COLO829 (cell line): ENCODE data around the gene S100A8.

Experiments used
- DNase-seq: peaks from one replicate; pipeline ENCODE4 v3.0.0; 2012; ENCODE audit warnings: low spot score

S100A8 gene

GRCh38 chr1:153362187-153362775 lies 28.6 kb downstream of the S100A8 start:
- no peak for DNase-seq

DNA sequence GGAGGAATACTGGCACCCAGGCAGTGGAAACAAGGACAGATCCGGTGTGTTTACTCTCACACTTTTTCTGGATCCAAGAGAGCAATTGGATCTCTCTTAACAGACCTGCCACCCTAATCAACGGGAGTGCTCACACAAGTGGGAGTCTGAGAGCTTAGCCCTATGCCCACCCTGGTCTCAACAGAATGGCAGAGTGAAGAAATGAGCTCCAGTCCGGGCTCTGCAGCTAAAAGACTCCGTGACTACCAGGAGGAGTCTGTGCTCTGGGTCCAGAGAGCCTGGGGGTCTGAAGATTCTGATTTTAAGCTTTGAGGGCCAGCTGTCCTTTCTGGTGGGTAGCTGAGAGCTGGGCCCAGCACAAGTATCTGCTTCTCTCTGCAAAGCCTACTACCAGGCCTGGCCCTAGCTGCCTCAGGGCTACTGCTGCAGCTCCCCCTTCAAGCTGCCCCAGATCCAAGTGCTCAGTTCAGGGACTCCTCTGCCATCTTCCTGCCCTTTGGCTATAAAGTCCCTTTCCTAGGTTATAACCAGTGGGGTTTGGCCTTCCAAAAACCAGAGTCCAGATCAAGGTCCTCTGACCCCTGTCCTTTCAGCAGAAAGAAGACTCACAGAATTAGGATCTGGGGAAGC lies 29.3 kb downstream of the S100A8 start:
- no peak for DNase-seq

DNA sequence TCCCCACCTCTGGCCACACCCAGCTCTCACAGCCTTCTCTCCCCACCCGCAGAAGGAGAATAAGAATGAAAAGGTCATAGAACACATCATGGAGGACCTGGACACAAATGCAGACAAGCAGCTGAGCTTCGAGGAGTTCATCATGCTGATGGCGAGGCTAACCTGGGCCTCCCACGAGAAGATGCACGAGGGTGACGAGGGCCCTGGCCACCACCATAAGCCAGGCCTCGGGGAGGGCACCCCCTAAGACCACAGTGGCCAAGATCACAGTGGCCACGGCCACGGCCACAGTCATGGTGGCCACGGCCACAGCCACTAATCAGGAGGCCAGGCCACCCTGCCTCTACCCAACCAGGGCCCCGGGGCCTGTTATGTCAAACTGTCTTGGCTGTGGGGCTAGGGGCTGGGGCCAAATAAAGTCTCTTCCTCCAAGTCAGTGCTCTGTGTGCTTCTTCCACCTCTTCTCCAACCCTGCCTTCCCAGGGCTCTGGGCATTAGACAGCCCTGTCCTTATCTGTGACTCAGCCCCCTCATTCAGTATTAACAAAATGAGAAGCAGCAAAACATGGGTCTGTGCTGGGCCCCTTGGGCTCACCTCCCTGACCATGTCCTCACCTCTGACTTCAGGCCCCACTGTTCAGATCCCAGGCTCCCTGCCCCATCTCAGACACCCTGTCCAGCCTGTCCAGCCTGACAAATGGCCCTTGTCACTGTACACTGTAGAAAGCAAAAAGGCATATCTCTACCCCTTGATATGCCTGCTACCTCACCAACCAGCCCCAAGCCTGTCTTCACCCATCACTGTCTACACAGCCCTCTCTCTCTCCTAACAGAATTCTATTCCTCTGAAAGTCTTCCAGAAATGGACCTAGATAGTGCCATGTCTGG lies 30.0 kb downstream of the S100A8 start:
- DNase-seq: no peak

DNA sequence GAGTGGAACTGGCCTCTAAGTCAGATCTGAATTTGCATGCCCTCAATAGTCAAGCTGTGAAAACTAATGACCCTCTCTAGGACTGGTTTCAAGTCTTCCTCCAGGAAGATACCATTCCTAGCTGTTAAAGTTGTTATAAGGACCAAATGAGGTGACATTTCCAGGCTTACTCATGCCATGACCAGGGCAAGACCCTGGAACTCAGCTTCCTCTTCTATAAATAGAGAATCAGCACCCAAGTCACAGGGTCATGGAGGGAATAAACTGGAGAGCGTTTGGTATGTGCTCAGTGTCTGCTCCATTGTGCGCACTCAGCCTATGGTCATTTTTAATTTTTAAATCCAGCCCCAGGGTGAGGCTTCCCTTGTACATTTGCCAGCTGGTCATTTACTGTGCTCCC lies 30.7 kb downstream of the S100A8 start:
- no peak for DNase-seq

- DNase-seq: no peak
These were observed 31.6 kb downstream of the S100A8 start for GRCh38 chr1:153359241-153359640.

GRCh38 chr1:153358691-153358975 lies 32.2 kb downstream of the S100A8 start:
- no peak for DNase-seq

DNA sequence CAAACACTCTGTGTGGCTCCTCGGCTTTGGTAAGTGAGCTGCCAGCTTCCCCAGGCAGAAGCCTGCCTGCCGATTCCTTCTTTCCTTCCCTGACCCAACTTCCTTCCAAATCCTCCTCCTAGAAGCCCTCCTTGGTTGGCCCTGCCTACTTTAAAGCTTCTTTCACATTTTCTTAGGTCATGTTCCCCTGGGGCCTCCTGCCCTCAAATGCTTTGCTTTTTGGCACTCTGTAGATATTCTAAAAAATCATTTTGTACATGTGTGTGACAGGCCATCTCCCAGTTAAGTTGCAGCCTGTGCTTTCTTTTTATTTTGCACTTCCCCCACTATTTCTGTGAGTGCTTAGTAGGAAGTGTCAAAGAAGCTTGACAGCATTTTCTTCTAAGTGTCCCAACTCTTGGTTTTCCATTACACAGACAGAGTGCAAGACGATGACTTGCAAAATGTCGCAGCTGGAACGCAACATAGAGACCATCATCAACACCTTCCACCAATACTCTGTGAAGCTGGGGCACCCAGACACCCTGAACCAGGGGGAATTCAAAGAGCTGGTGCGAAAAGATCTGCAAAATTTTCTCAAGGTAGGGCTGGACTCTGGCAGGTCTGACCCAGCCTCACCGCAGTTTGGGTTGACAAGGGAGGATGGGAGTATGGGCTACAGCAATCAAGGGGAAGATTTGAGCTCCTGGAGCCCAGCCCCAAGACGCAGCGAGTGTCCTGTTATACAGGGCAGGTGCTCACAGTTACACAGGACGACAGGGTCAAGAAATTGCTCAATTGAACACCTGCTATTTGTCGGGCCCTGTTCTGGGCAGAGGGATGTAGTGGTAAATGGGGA lies 32.8 kb downstream of the S100A8 start, which contains the start of gene S100A9:
Gene S100A9, plus strand, starts transcription at position 2 of the 838 bp plus-strand sequence. Its CDS starts 430 bp downstream, at position 432.
- DNase-seq: no peak

- DNase-seq: no peak
These were observed 33.6 kb downstream of the S100A8 start for GRCh38 chr1:153357076-153357852.

DNA sequence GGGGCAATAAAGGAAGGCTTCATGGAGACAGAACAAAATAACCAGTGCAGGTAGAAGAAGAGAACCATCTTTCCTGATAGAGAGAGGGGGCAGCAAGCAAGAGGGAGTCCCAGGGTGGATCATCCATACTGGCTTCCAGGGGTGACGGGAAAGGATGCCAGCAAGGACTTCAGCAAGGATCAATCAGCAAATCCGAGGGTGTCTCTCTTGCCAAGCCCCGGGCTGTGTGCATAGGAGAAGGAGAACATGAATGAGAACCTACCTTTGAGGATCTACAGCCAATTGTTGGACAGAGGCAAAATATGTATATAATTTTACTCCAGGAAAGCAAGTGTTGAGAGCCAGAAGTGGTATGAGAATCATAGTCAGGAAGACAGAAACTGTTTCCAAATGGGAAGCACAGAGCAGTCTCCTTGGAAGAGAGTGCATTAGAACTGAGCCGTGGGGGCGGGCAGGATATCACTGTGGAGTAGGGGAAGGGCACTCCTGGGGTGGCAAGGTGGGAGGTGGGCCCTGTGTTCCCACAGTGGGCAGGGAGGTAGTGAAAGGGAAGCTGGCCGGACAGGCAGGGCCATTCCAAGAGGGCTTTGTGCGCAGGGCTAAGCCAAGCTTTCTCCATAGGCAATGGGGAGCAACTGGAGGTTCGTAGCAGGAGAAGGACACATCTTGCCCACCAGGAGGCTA lies 34.3 kb downstream of the S100A8 start:
- no peak for DNase-seq

GRCh38 chr1:153355445-153356071 lies 35.3 kb downstream of the S100A8 start:
- peak; percentile 65 for DNase-seq

GRCh38 chr1:153354515-153355193 lies 36.2 kb downstream of the S100A8 start:
- DNase-seq: no peak

GRCh38 chr1:153353226-153353947 lies 37.5 kb downstream of the S100A8 start:
- DNase-seq: peak; percentile 43

GRCh38 chr1:153352523-153352922 lies 38.4 kb downstream of the S100A8 start:
- peak; percentile 94 for DNase-seq

GRCh38 chr1:153350321-153350957 lies 40.4 kb downstream of the S100A8 start:
- DNase-seq: no peak

- no peak for DNase-seq
These were observed 41.2 kb downstream of the S100A8 start for GRCh38 chr1:153349363-153350320.

- no peak for DNase-seq
These were observed 42.1 kb downstream of the S100A8 start, which contains the start of gene PGLYRP4 for GRCh38 chr1:153348511-153349362. Gene PGLYRP4, minus strand, starts transcription at chr1:153348841. Its CDS starts 909 bp downstream, at chr1:153347932.
